GM23338 (cell line): ENCODE measurements around the gene IDUA. TPM values are rescaled to one million over a fixed set of nuclear protein-coding genes. Genes with fewer than 3 reads are reported as not detected.
A peak's percentile ranks its signal among the peaks of the same experiment; 100 is the strongest.
"Not testable (repeated sequence)": the region's sequence is repeated elsewhere in the genome, so short reads cannot be mapped to it uniquely, and the experiment has no call there.

Source experiments
- ATAC-seq: fragments of 200-7000 bp; cut with Tn5 transposase; 3 replicates; pipeline ENCODE4 v1.9.1; 2020
- DNase-seq: peaks from one replicate; pipeline ENCODE4 v3.0.0-alpha.2; 2015; ENCODE audit warnings: low spot score
- H2AFZ ChIP-seq: fragments of 200-600 bp; sonication (generic); 2 replicates; pipeline ENCODE4 v1.8.0; 2016; ENCODE audit warnings: antibody characterized with exemption, mild to moderate bottlenecking, moderate library complexity
- H3F3A ChIP-seq: fragments of 200-600 bp; sonication (generic); replicated peaks from 2 replicates; pipeline ENCODE4 v1.8.0; 2017; ENCODE audit warnings: antibody characterized with exemption, mixed run types, low read depth
- H3K27ac ChIP-seq: fragments of 200-600 bp; sonication (generic); 2 replicates; pipeline ENCODE4 v1.6.1; 2016; ENCODE audit warnings: low read depth
- H3K27me3 ChIP-seq: fragments of 200-600 bp; sonication (generic); 2 replicates; pipeline ENCODE4 v1.8.0; 2016; ENCODE audit warnings: mild to moderate bottlenecking, mixed run types, moderate library complexity; ENCODE audit not compliant: insufficient read depth
- H3K36me3 ChIP-seq: fragments of 200-600 bp; sonication (generic); 2 replicates; pipeline ENCODE4 v1.8.0; 2016; ENCODE audit warnings: mild to moderate bottlenecking; ENCODE audit not compliant: insufficient read depth
- H3K4me1 ChIP-seq: fragments of 200-600 bp; sonication (generic); 2 replicates; pipeline ENCODE4 v1.8.0; 2016; ENCODE audit warnings: mild to moderate bottlenecking, moderate library complexity; ENCODE audit not compliant: insufficient read depth
- H3K4me2 ChIP-seq: fragments of 200-600 bp; sonication (generic); 2 replicates; pipeline ENCODE4 v1.7.1; 2017; ENCODE audit warnings: mixed run types
- H3K4me3 ChIP-seq: fragments of 200-600 bp; sonication (generic); 2 replicates; pipeline ENCODE4 v1.6.1; 2016; ENCODE audit warnings: mixed run types
- H3K79me2 ChIP-seq: fragments of 200-600 bp; sonication (generic); replicated peaks from 2 replicates; pipeline ENCODE4 v1.8.0; 2017; ENCODE audit warnings: mild to moderate bottlenecking; ENCODE audit not compliant: insufficient read depth
- H3K9me2 ChIP-seq: fragments of 200-600 bp; sonication (generic); 2 replicates; pipeline ENCODE4 v1.8.0; 2017; ENCODE audit not compliant: insufficient read depth
- H4K20me1 ChIP-seq: fragments of 200-600 bp; sonication (generic); replicated peaks from 2 replicates; pipeline ENCODE4 v1.8.0; 2017; ENCODE audit warnings: mild to moderate bottlenecking; ENCODE audit not compliant: insufficient read depth
- H3K27ac Mint-ChIP-seq: 2 replicates; pipeline ENCODE4 v1.8.0; 2020; ENCODE audit warnings: inconsistent platforms, mild to moderate bottlenecking, moderate library complexity, mixed read lengths
- H3K27me3 Mint-ChIP-seq: 3 replicates; pipeline ENCODE4 v1.8.0; 2022; ENCODE audit warnings: low read depth, mild to moderate bottlenecking, moderate library complexity, mixed read lengths, inconsistent platforms; ENCODE audit not compliant: insufficient read depth, poor library complexity
- H3K36me3 Mint-ChIP-seq: 3 replicates; pipeline ENCODE4 v1.8.0; 2021; ENCODE audit warnings: low read depth, mild to moderate bottlenecking, inconsistent platforms, moderate library complexity, mixed read lengths
- H3K4me1 Mint-ChIP-seq: 3 replicates; pipeline ENCODE4 v1.8.0; 2020; ENCODE audit warnings: mild to moderate bottlenecking, inconsistent platforms, mixed read lengths
- H3K4me3 Mint-ChIP-seq: 3 replicates; pipeline ENCODE4 v1.8.0; 2021; ENCODE audit warnings: moderate library complexity, mild to moderate bottlenecking, inconsistent platforms, mixed read lengths
- H3K9me3 Mint-ChIP-seq: 3 replicates; pipeline ENCODE4 v1.8.0; 2020; ENCODE audit warnings: moderate library complexity, mild to moderate bottlenecking, inconsistent platforms, mixed read lengths
- CTCF ChIP-seq, 2 experiments: fragments of 200-600 bp in 1 of 2; sonication (generic) in 1 of 2; conservative IDR thresholded peaks; 2 replicates each; pipeline versions ENCODE4 v1.5.1 to v1.6.1; 2016 to 2017; ENCODE audit warnings: antibody characterized with exemption in 2 of 2, low read depth in 2 of 2, mild to moderate bottlenecking in 2 of 2, moderate library complexity in 1 of 2
- JUNB ChIP-seq: IDR thresholded peaks from one replicate; pipeline ENCODE4 v1.6.1; 2016; ENCODE audit warnings: antibody characterized with exemption; ENCODE audit not compliant: unreplicated experiment
- POLR2AphosphoS5 ChIP-seq: IDR thresholded peaks from 2 replicates; pipeline ENCODE4 v1.6.1; 2016; ENCODE audit warnings: antibody characterized with exemption, low read depth
- REST ChIP-seq: IDR thresholded peaks from one replicate; pipeline ENCODE4 v1.6.1; 2018; ENCODE audit warnings: antibody characterized with exemption; ENCODE audit not compliant: unreplicated experiment
- long read RNA-seq: library from polyadenylated mRNA; unstranded; transcript quantifications from one replicate; pipeline ENCODE4 v2.0.0, GENCODE V29; 2020; ENCODE audit not compliant: unreplicated experiment
- polyA plus RNA-seq: library from polyadenylated mRNA; unstranded; fragments of >200 nt; fragmentation: Nextera tagmentation; extraction: Ambion mirVana; gene quantifications from 2 replicates; pipeline ENCODE4 v1.2.1, GENCODE V29; 2016
- total RNA-seq: library from RNA; depleted of rRNA; stranded (reverse); fragments of >200 nt; shearing (Covaris generic); gene quantifications from 2 replicates; pipeline ENCODE4 v1.2.3, GENCODE V29; 2014; rRNA removed

IDUA gene
- total RNA-seq: 0.62 and 6.1 TPM in 2 replicates
- 0.80 and 1.3 TPM in 2 replicates for polyA plus RNA-seq
- long read RNA-seq, partial matches to known transcripts: 2 of 2 reads
- long read RNA-seq, other reads (novel, unspliced or antisense): 0 of 2 reads

- no peak within 1 kb of the TSS for H3K27ac ChIP-seq
- H3K4me3 Mint-ChIP-seq: peak within 1 kb of the TSS; percentile 85
Observed at GRCh38 chr4:986879-987623, at the start of gene IDUA. IDUA (plus strand) TSS chr4:987044; CDS start chr4:987085, 41 bp downstream.

GRCh38 chr4:939508-939907 lies 47.3 kb upstream of the IDUA start:
- not testable (repeated sequence) for H3K9me3 Mint-ChIP-seq, H4K20me1 ChIP-seq, H3K27me3 ChIP-seq, H3K27ac ChIP-seq, H3K36me3 ChIP-seq, H3K27ac Mint-ChIP-seq, H3K4me1 ChIP-seq, H3K27me3 Mint-ChIP-seq, ATAC-seq, H3K4me2 ChIP-seq, H3K4me3 ChIP-seq, H3K4me3 Mint-ChIP-seq, DNase-seq, H2AFZ ChIP-seq, H3K4me1 Mint-ChIP-seq, H3K79me2 ChIP-seq, H3K9me2 ChIP-seq, H3F3A ChIP-seq, H3K36me3 Mint-ChIP-seq

More at GRCh38 chr4:986879-987623, at the start of gene IDUA:
- Mint-ChIP-seq H3K9me3 (no peaks in the 10 kb centered on the region), H3K36me3 (no peaks in the 10 kb centered on the region), H3K27ac (no peak within 1 kb of the TSS), H3K27me3 (peaks cover 31% of the 10 kb centered on the region), H3K4me1 (peaks cover 2% of the 10 kb centered on the region; the same call in 1 of the 3 replicates)
- Histone ChIP-seq H3K4me1 (peaks cover 16% of the 10 kb centered on the region), H3K27me3 (peaks cover 17% of the 10 kb centered on the region), H3K9me2 (no peaks in the 10 kb centered on the region), H3K4me2 (peak within 1 kb of the TSS; percentile 94), H3K36me3 (no peaks in the 10 kb centered on the region), H3K4me3 (peak within 1 kb of the TSS; percentile 70), H3F3A (peaks cover 9% of the 10 kb centered on the region; the same call in 1 of the 2 replicates), H4K20me1 (no peaks in the 10 kb centered on the region), H2AFZ (peak within 1 kb of the TSS; percentile 96), H3K79me2 (no peaks in the 10 kb centered on the region)
- peak; percentile 67 for ATAC-seq
- TF ChIP-seq POLR2AphosphoS5 (peak; percentile 58; the same call in 1 of the 2 replicates), CTCF (conservative IDR thresholded peaks at IDR 0.05; ENCODE audit: low read depth in 2 of 2) (peak; percentile 30 to 60; a peak in 3 of 4 replicates), JUNB (no peak), REST (no peak)
- DNase-seq: peak; percentile 79
